MM.1S (cell line): ENCODE data around the gene LBHD2.

ENCODE experiments used
- DNase-seq: peaks from one replicate; pipeline ENCODE4 v3.0.0-alpha.2; 2015
- H2AFZ ChIP-seq: fragments of 300-600 bp; sonication (generic); 2 replicates; pipeline ENCODE4 v1.6.0; 2016; ENCODE audit warnings: antibody characterized with exemption, low read length
- H3F3A ChIP-seq: fragments of 300-600 bp; sonication (generic); 2 replicates; pipeline ENCODE4 v1.6.1; 2016; ENCODE audit warnings: mild to moderate bottlenecking, antibody characterized with exemption, low read length, moderate library complexity, mixed read lengths; ENCODE audit not compliant: insufficient read depth
- H3K27ac ChIP-seq: fragments of 300-600 bp; sonication (generic); 2 replicates; pipeline ENCODE4 v1.5.1; 2016; ENCODE audit warnings: mild to moderate bottlenecking, low read length
- H3K27me3 ChIP-seq: fragments of 300-600 bp; sonication (generic); replicated peaks from 2 replicates; pipeline ENCODE4 v1.6.0; 2016; ENCODE audit warnings: low read length; ENCODE audit not compliant: insufficient read depth
- H3K36me3 ChIP-seq: fragments of 300-600 bp; sonication (generic); replicated peaks from 2 replicates; pipeline ENCODE4 v1.6.1; 2016; ENCODE audit warnings: mild to moderate bottlenecking, low read length, mixed read lengths; ENCODE audit not compliant: insufficient read depth
- H3K4me1 ChIP-seq: fragments of 300-600 bp; sonication (generic); 2 replicates; pipeline ENCODE4 v1.6.1; 2016; ENCODE audit warnings: low read length, mixed read lengths
- H3K4me2 ChIP-seq: fragments of 300-600 bp; sonication (generic); 2 replicates; pipeline ENCODE4 v1.6.0; 2016; ENCODE audit warnings: low read depth, low read length
- H3K4me3 ChIP-seq: fragments of 300-600 bp; sonication (generic); 2 replicates; pipeline ENCODE4 v1.5.1; 2016; ENCODE audit warnings: low read length, mixed read lengths
- H3K79me2 ChIP-seq: fragments of 300-600 bp; sonication (generic); 2 replicates; pipeline ENCODE4 v1.6.1; 2016; ENCODE audit warnings: mixed run types, low read length, mixed read lengths
- H3K9ac ChIP-seq: fragments of 300-600 bp; sonication (generic); 2 replicates; pipeline ENCODE4 v1.6.1; 2016; ENCODE audit warnings: low read length, mixed read lengths
- H3K9me2 ChIP-seq: fragments of 300-600 bp; sonication (generic); replicated peaks from 2 replicates; pipeline ENCODE4 v1.6.1; 2016; ENCODE audit warnings: mild to moderate bottlenecking, low read length, mixed read lengths; ENCODE audit not compliant: insufficient read depth
- H3K9me3 ChIP-seq: fragments of 300-600 bp; sonication (generic); replicated peaks from 2 replicates; pipeline ENCODE4 v1.6.1; 2016; ENCODE audit warnings: mild to moderate bottlenecking, low read length, mixed read lengths; ENCODE audit not compliant: insufficient read depth
- H4K20me1 ChIP-seq: fragments of 300-600 bp; sonication (generic); 2 replicates; pipeline ENCODE4 v1.6.1; 2016; ENCODE audit warnings: mild to moderate bottlenecking, low read length, moderate library complexity, mixed read lengths; ENCODE audit not compliant: insufficient read depth
- EZH2 ChIP-seq: fragments of 300-600 bp; sonication (generic); optimal IDR thresholded peaks from 2 replicates; pipeline ENCODE3; 2017; ENCODE audit warnings: low read depth, mild to moderate bottlenecking, antibody characterized with exemption, low read length, mixed read lengths
- EZH2phosphoT487 ChIP-seq: fragments of 300-600 bp; sonication (generic); IDR thresholded peaks from 2 replicates; pipeline ENCODE4 v1.6.1; 2018; ENCODE audit warnings: antibody characterized with exemption, low read length
- TF ChIP-seq, protein P1 (sequence below): fragments of 300-600 bp; sonication (generic); IDR thresholded peaks from 2 replicates; pipeline ENCODE4 v1.5.1; 2016; ENCODE audit warnings: antibody characterized with exemption, low read length, mixed read lengths

The LBHD2 gene

DNA sequence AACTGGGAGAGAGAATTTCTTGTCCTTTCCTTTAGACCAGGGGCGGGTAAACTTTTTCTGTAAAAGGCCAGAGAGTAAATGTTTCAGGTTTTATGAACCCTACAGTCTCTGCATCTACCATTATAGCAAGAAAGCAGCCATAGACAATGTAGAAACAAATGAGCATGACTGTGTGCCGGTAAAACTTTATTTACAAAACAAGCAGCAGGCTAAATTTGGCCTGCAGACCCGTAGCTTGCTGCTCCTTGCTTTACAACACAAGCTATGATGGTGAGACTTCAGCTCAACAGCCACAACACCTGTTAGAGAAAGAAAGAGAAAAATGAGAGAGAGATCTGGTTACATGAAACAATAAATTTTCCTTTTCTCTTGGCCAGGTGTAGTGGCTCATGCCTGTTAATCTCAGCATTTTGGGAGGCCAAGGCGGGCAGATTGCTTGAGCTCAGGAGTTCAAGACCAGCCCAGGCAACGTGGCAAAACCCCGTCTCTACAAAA lies 22.5 kb upstream of the LBHD2 start:
- TF ChIP-seq, protein P1, sequence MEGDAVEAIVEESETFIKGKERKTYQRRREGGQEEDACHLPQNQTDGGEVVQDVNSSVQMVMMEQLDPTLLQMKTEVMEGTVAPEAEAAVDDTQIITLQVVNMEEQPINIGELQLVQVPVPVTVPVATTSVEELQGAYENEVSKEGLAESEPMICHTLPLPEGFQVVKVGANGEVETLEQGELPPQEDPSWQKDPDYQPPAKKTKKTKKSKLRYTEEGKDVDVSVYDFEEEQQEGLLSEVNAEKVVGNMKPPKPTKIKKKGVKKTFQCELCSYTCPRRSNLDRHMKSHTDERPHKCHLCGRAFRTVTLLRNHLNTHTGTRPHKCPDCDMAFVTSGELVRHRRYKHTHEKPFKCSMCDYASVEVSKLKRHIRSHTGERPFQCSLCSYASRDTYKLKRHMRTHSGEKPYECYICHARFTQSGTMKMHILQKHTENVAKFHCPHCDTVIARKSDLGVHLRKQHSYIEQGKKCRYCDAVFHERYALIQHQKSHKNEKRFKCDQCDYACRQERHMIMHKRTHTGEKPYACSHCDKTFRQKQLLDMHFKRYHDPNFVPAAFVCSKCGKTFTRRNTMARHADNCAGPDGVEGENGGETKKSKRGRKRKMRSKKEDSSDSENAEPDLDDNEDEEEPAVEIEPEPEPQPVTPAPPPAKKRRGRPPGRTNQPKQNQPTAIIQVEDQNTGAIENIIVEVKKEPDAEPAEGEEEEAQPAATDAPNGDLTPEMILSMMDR, result no peak
- no peak for TF ChIP-seq EZH2
- TF ChIP-seq EZH2phosphoT487, result no peak
- Histone ChIP-seq H3K9ac (no peak overlapping the region), H3F3A (no peaks in the 10 kb centered on the region)

DNA sequence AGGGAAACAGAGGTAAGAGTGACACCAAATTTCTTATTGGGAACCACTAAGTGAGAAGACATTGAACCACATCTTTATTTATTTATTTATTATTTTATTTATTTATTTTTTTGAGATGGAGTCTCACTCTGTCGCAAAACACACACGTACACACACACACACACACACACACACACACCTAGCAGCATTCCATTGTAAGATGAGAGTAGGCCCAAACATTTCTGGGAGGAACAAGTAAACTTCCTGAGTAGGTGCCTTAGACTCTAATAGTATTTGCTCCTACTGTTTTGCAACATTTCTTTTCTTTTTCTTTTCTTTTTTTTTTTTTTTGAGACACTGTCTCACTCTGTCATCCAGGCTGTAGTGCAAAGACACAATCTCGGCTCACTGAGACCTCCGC lies 19.6 kb upstream of the LBHD2 start:
- Histone ChIP-seq H3K4me3 (no peak overlapping the region), H3F3A (no peaks in the 10 kb centered on the region), H3K36me3 (no peaks in the 10 kb centered on the region), H3K4me1 (no peaks in the 10 kb centered on the region), H3K79me2 (no peaks in the 10 kb centered on the region), H2AFZ (no peak overlapping the region), H3K9me2 (no peaks in the 10 kb centered on the region), H3K27me3 (no peaks in the 10 kb centered on the region), H3K9ac (no peak overlapping the region), H4K20me1 (no peaks in the 10 kb centered on the region), H3K9me3 (no peaks in the 10 kb centered on the region), H3K4me2 (no peak overlapping the region), H3K27ac (no peak overlapping the region)
- DNase-seq, result no peak
- TF ChIP-seq EZH2phosphoT487 (no peak), EZH2 (no peak)
- TF ChIP-seq, protein P1, result no peak

More for the DNA sequence above, 22.5 kb upstream of the LBHD2 start:
- Histone ChIP-seq H3K9me3 (no peaks in the 10 kb centered on the region), H3K79me2 (no peaks in the 10 kb centered on the region), H3K4me2 (no peak overlapping the region), H3K36me3 (no peaks in the 10 kb centered on the region), H4K20me1 (no peaks in the 10 kb centered on the region), H3K4me1 (no peaks in the 10 kb centered on the region), H3K27ac (no peak overlapping the region), H3K27me3 (no peaks in the 10 kb centered on the region), H3K4me3 (no peak overlapping the region), H2AFZ (no peak overlapping the region), H3K9me2 (no peaks in the 10 kb centered on the region)
- DNase-seq, result no peak

- Histone ChIP-seq H3K4me3 (no peak overlapping the region), H3K4me2 (no peak overlapping the region), H3K4me1 (no peaks in the 10 kb centered on the region)
Measured at GRCh38 chr14:103064978-103065377, 19.0 kb upstream of the LBHD2 start.

GRCh38 chr14:103065861-103066260 lies 18.1 kb upstream of the LBHD2 start:
- Histone ChIP-seq H3K27ac (no peak overlapping the region), H3K4me2 (no peak overlapping the region), H3K4me1 (no peaks in the 10 kb centered on the region), H3K36me3 (no peaks in the 10 kb centered on the region), H3K4me3 (no peak overlapping the region), H3K9ac (no peak overlapping the region), H3K9me2 (no peaks in the 10 kb centered on the region), H3F3A (no peaks in the 10 kb centered on the region), H3K27me3 (no peaks in the 10 kb centered on the region), H2AFZ (no peak overlapping the region), H4K20me1 (no peaks in the 10 kb centered on the region), H3K9me3 (no peaks in the 10 kb centered on the region), H3K79me2 (no peaks in the 10 kb centered on the region)
- DNase-seq, result no peak
- TF ChIP-seq EZH2, result no peak
- TF ChIP-seq, protein P1, result no peak
- no peak for TF ChIP-seq EZH2phosphoT487

More at GRCh38 chr14:103064978-103065377, 19.0 kb upstream of the LBHD2 start:
- Histone ChIP-seq H3K27ac (no peak overlapping the region), H3K9me3 (no peaks in the 10 kb centered on the region), H3K9me2 (no peaks in the 10 kb centered on the region), H3K9ac (no peak overlapping the region), H3K27me3 (no peaks in the 10 kb centered on the region), H2AFZ (no peak overlapping the region), H4K20me1 (no peaks in the 10 kb centered on the region), H3K79me2 (no peaks in the 10 kb centered on the region), H3K36me3 (no peaks in the 10 kb centered on the region), H3F3A (no peaks in the 10 kb centered on the region)
- TF ChIP-seq EZH2phosphoT487, result no peak
- DNase-seq, result no peak
